Transverse colon (tissue), 4 donors: ENCODE data around the gene HBG2. TPM values are rescaled to one million over a fixed set of nuclear protein-coding genes. Genes with fewer than 3 reads are reported as not detected.
"Not testable (repeated sequence)": the region's sequence is repeated elsewhere in the genome, so short reads cannot be mapped to it uniquely, and the experiment has no call there.

Experiments
- DNase-seq: peaks from one replicate; pipeline ENCODE4 v3.0.0-alpha.2; 2019
- H3K27ac ChIP-seq, 4 donors: fragments of 200-600 bp; sonication (generic); 2 replicates each; pipeline ENCODE4 v1.5.1; 2016 to 2018; ENCODE audit warnings: inconsistent platforms in 4 of 4
- H3K27me3 ChIP-seq: fragments of 200-600 bp; sonication (generic); 2 replicates; pipeline ENCODE4 v1.5.1; 2017; ENCODE audit warnings: inconsistent platforms
- H3K36me3 ChIP-seq, 4 donors: fragments of 200-600 bp; sonication (generic); 2 replicates each; pipeline ENCODE4 v1.5.1; 2017 to 2019; ENCODE audit warnings: inconsistent platforms in 4 of 4
- H3K4me1 ChIP-seq, 4 donors: fragments of 200-600 bp; sonication (generic); 2 replicates each; pipeline ENCODE4 v1.5.1; 2017 to 2020; ENCODE audit warnings: inconsistent platforms in 4 of 4
- H3K4me3 ChIP-seq, 4 donors: fragments of 200-600 bp; sonication (generic); 1 replicate in 1 of 4; 2 replicates in 3 of 4; pipeline versions ENCODE4 v1.5.1 to v1.6.1; 2017 to 2019; ENCODE audit warnings: inconsistent platforms in 4 of 4
- H3K9me3 ChIP-seq, 2 donors: fragments of 200-600 bp; sonication (generic); 2 replicates each; pipeline ENCODE4 v1.5.1; 2017 to 2019; ENCODE audit warnings: inconsistent platforms in 2 of 2
- EP300 ChIP-seq: sonication (generic); formaldehyde crosslinking; IDR thresholded peaks from one replicate; pipeline ENCODE4 v1.6.1; 2017; ENCODE audit warnings: antibody characterized with exemption, low read depth
- POLR2A ChIP-seq: fragments of 450-650 bp; IDR thresholded peaks from one replicate; pipeline ENCODE4 v1.6.1; 2016; ENCODE audit warnings: antibody characterized with exemption, mild to moderate bottlenecking, moderate library complexity
- POLR2AphosphoS5 ChIP-seq, 3 donors: sonication (generic); formaldehyde crosslinking; IDR thresholded peaks; one replicate each; pipeline ENCODE4 v1.6.1; 2016; ENCODE audit warnings: antibody characterized with exemption in 3 of 3
- WGBS, 2 donors: methylation state at CpG; one replicate each; pipeline ENCODE4 v1.1.5; 2018; ENCODE audit warnings: low coverage in 1 of 2; 5-methylcytosine and 5-hydroxymethylcytosine counted together
- in situ Hi-C, 4 donors: fragments of 200-750 bp; cut with MboI; loops; one replicate each; pipeline versions ENCODE4 v1.15.0 to v1.15.1; 2017; ENCODE audit warnings: low sequenced_read_pairs in 3 of 4, low pct_ligation_motif_present in 1 of 4, low pct_unique_long_range_greater_than_20kb in 1 of 4
- intact Hi-C: fragments of 100-400 bp; cut with DNase I; formaldehyde crosslinking; loops from one replicate; pipeline ENCODE4 v1.15.1; 2023; ENCODE audit warnings: low total_unique reads
- total RNA-seq, 4 donors: library from RNA; depleted of rRNA; stranded (reverse); fragments of >200 nt; gene quantifications; one replicate each; pipeline ENCODE4 v1.1.0, GENCODE V29; 2016
- TF ChIP-seq, protein P1 (sequence below), 5 experiments: fragments of 200-600 bp in 3 of 5; fragments of 450-650 bp in 2 of 5; sonication (generic) in 3 of 5; IDR thresholded peaks; 1 replicate in 2 of 5; 2 replicates in 3 of 5; pipeline ENCODE4 v1.5.1; 2016 to 2017; ENCODE audit warnings: antibody characterized with exemption in 5 of 5, inconsistent platforms in 3 of 5, mild to moderate bottlenecking in 2 of 5, moderate library complexity in 1 of 5

Gene HBG2
- not detected for total RNA-seq

DNA sequence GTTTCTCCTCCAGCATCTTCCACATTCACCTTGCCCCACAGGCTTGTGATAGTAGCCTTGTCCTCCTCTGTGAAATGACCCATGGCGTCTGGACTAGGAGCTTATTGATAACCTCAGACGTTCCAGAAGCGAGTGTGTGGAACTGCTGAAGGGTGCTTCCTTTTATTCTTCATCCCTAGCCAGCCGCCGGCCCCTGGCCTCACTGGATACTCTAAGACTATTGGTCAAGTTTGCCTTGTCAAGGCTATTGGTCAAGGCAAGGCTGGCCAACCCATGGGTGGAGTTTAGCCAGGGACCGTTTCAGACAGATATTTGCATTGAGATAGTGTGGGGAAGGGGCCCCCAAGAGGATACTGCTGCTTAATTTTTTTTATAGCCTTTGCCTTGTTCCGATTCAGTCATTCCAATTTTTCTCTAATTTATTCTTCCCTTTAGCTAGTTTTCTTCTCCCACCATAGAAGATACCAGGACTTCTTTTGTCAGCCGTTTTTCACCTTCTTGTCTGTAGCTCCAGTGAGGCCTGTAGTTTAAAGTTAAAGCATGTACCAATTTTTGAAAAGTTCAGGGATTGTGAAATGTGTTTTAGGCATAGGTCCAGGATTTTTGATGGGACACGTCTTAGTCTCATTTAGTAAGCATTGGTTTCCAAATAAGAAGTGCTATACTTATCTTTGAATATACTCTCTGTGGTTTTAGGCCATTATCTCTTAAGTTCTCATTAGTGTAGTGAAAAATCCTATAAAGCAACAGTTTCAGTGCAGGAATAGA is at the start of gene HBG2:
Gene HBG2, minus strand, starts transcription at position 136 of the 768 bp plus-strand sequence. Its CDS starts 53 bp downstream, at position 83.
- intact Hi-C loops, H3K9me3 ChIP-seq, H3K27me3 ChIP-seq, in situ Hi-C loops, H3K27ac ChIP-seq, H3K4me1 ChIP-seq, DNase-seq, H3K36me3 ChIP-seq, H3K4me3 ChIP-seq: not testable (repeated sequence)
- 61 to 63% methylated on average over 3 to 4 of the region's 9 CpGs for WGBS, 2 donors

DNA sequence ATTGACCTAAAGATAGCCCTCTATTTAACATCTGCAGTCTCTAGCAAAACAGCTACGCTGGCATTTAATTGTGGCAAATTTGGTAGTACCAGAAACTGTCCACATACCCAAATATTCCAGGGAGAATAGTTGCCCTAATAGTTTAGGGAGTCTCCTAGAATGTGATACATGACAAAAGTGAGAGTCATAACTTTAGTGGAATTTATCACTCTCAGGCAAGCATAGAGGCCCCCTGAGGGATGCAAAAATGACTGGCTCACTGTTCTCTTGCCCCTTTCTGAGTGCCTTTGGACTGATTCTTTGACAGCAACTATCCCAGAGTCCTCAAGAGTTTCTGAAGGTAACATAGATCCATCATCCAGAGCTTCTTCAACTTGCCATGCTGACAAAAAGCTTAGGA is 49.5 kb upstream of the HBG2 start:
- TF ChIP-seq POLR2A, result no peak
- TF ChIP-seq POLR2AphosphoS5 (IDR thresholded peaks at IDR 0.05), result no peak
- TF ChIP-seq, protein P1, sequence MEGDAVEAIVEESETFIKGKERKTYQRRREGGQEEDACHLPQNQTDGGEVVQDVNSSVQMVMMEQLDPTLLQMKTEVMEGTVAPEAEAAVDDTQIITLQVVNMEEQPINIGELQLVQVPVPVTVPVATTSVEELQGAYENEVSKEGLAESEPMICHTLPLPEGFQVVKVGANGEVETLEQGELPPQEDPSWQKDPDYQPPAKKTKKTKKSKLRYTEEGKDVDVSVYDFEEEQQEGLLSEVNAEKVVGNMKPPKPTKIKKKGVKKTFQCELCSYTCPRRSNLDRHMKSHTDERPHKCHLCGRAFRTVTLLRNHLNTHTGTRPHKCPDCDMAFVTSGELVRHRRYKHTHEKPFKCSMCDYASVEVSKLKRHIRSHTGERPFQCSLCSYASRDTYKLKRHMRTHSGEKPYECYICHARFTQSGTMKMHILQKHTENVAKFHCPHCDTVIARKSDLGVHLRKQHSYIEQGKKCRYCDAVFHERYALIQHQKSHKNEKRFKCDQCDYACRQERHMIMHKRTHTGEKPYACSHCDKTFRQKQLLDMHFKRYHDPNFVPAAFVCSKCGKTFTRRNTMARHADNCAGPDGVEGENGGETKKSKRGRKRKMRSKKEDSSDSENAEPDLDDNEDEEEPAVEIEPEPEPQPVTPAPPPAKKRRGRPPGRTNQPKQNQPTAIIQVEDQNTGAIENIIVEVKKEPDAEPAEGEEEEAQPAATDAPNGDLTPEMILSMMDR (IDR thresholded peaks at IDR 0.05), result no peak
- TF ChIP-seq EP300, result no peak
- Histone ChIP-seq H3K4me1 (no peaks in the 10 kb centered on the region), H3K9me3 (no peaks in the 10 kb centered on the region), H3K36me3 (no peaks in the 10 kb centered on the region), H3K27me3 (no peaks in the 10 kb centered on the region), H3K4me3 (no peak overlapping the region), H3K27ac (no peak overlapping the region)
- in situ Hi-C loops, result no loop called here
- intact Hi-C loops, result no loop called here
- no peak for DNase-seq
- 88 to 100% methylated on average over 1 of the region's 1 CpG for WGBS, 2 donors

DNA sequence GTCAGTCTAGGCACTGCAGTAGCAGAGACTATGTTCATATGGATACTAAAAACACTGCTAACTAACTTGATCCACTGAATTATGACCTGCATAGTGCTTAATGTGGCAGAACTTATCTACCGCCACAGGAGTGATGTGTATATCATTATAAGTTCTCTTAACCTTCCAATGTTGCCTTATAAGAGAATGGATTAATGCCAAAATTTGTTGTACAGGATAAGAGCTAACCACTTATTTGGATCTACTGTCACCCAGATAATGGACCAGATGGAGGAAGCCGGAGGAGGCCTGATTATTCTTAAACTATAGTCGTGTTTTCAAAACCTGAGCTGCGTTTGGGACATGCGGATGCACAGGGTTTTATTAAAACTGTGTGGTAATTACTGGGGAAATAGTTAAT is 49.0 kb upstream of the HBG2 start:
- H3K27me3 ChIP-seq, result no peaks in the 10 kb centered on the region
- H3K36me3 ChIP-seq, result no peaks in the 10 kb centered on the region
- no peaks in the 10 kb centered on the region for H3K9me3 ChIP-seq
- H3K27ac ChIP-seq, result no peak overlapping the region
- intact Hi-C loops (no loop called here), in situ Hi-C loops (no loop called here)
- H3K4me1 ChIP-seq, result no peaks in the 10 kb centered on the region
- no peak overlapping the region for H3K4me3 ChIP-seq
- no peak for TF ChIP-seq POLR2A
- no peak for DNase-seq
- WGBS, 2 donors, result 81 to 84% methylated on average over 5 of the region's 5 CpGs

DNA sequence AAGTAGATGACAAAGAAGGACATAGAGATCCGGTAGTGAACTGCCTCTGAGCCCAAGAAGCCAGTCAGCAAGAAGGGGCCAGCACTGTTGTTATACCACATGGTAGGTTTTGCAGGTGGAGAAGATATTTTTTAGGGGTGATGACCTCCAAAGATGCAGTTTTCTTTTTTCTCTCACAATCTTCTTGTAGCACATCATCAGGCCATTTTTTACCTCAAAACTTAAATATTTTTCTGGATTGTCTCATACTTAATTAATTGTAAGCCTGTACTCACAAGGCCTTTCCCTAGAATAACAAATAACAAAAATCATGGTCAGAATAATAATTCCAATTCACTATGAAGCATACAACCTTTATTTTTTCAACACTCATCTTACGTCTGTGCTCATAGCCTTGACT is 47.3 kb upstream of the HBG2 start, which contains the start of gene OR51B4:
Gene OR51B4, minus strand, starts transcription at position 101 of the 400 bp plus-strand sequence. Its CDS starts 0 bp downstream, at position 101.
- H3K36me3 ChIP-seq, result no peaks in the 10 kb centered on the region
- no peaks in the 10 kb centered on the region for H3K9me3 ChIP-seq
- H3K4me3 ChIP-seq, result no peak within 1 kb of the TSS
- no peak for TF ChIP-seq POLR2A
- TF ChIP-seq POLR2AphosphoS5 (IDR thresholded peaks at IDR 0.05), result no peak
- TF ChIP-seq, protein P1 (IDR thresholded peaks at IDR 0.05), result no peak
- H3K27ac ChIP-seq, result no peak within 1 kb of the TSS
- in situ Hi-C loops (no loop called here), intact Hi-C loops (no loop called here)
- no peaks in the 10 kb centered on the region for H3K4me1 ChIP-seq
- 81 to 94% methylated on average over 2 of the region's 2 CpGs for WGBS, 2 donors
- no peaks in the 10 kb centered on the region for H3K27me3 ChIP-seq
- no peak for DNase-seq

DNA sequence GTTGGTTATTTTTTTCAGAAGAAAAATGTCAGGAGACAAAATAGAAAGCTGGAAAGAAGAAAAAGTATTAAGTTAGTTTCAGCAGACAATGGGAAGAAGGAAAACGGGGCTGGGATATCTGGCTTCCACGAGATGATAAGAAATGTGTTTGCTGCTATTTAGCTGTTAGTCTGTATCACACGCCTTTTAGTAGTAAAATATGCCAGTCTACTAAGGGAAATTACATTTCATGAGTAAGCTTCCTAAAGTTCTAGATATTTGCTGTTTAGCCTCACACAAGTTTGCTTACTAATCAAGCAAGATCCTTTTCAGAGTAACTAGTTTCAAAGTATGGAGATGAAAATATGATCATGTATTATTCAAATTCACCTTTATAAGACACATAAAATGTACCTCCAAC is 45.7 kb upstream of the HBG2 start:
- H3K27ac ChIP-seq, result no peak overlapping the region
- no peak overlapping the region for H3K4me3 ChIP-seq
- TF ChIP-seq EP300, result no peak
- TF ChIP-seq POLR2AphosphoS5 (IDR thresholded peaks at IDR 0.05), result no peak
- TF ChIP-seq, protein P1 (IDR thresholded peaks at IDR 0.05), result no peak
- no peak for TF ChIP-seq POLR2A
- in situ Hi-C loops (no loop called here), intact Hi-C loops (no loop called here)
- WGBS, 2 donors, result 61 to 71% methylated on average over 3 of the region's 3 CpGs
- H3K36me3 ChIP-seq, result no peaks in the 10 kb centered on the region
- DNase-seq, result no peak
- no peaks in the 10 kb centered on the region for H3K4me1 ChIP-seq
- no peaks in the 10 kb centered on the region for H3K27me3 ChIP-seq
- no peaks in the 10 kb centered on the region for H3K9me3 ChIP-seq
